ENCODE data around the gene ELOVL6. TPM values are rescaled to one million over a fixed set of nuclear protein-coding genes. Genes with fewer than 3 reads are reported as not detected.

The ELOVL6 gene
- total RNA-seq, 1 donor from 2014 or later, result 25.5 TPM

GRCh38 chr4:110112056-110112455 is 86.4 kb downstream of the ELOVL6 start:
- FAIRE-seq, result no peak
- no peak overlapping the region for H3K4me2 ChIP-seq (ENCODE audit: low read length)
- H3K4me1 Mint-ChIP-seq (ENCODE audit: low read depth, unreplicated experiment), result peaks cover 9% of the 10 kb centered on the region
- H3K27ac Mint-ChIP-seq (ENCODE audit: unreplicated experiment), result no peak overlapping the region
- H3K36me3 ChIP-seq (ENCODE audit: insufficient read depth, low read length), result peaks cover 3% of the 10 kb centered on the region
- no peak for DNase-seq (ENCODE audit: low read depth)
- no peak overlapping the region for H3K4me3 Mint-ChIP-seq (ENCODE audit: unreplicated experiment)
- no peaks in the 10 kb centered on the region for H3K27me3 Mint-ChIP-seq (ENCODE audit: low read depth, unreplicated experiment)
- TF ChIP-seq EZH2 (IDR thresholded peaks at IDR 0.05; ENCODE audit: insufficient read depth, low read length) (no peak), CTCF (IDR thresholded peaks at IDR 0.05; ENCODE audit: insufficient read depth, low read depth, low read length) (no peak)
- H3K4me1 ChIP-seq (ENCODE audit: insufficient read depth, low read length), result peaks cover 5% of the 10 kb centered on the region
- no peaks in the 10 kb centered on the region for H3K36me3 Mint-ChIP-seq (ENCODE audit: low read depth, unreplicated experiment)
- no peak overlapping the region for H3K27ac ChIP-seq (ENCODE audit: low read depth, low read length)
- H2AFZ ChIP-seq (ENCODE audit: low read depth, low read length), result no peak overlapping the region
- H3K27me3 ChIP-seq (ENCODE audit: insufficient read depth, low read length), result no peaks in the 10 kb centered on the region
- no peaks in the 10 kb centered on the region for H3K9me3 Mint-ChIP-seq (ENCODE audit: unreplicated experiment)
- H3K9ac ChIP-seq (ENCODE audit: low read length), result no peak overlapping the region
- peaks cover 3% of the 10 kb centered on the region for H4K20me1 ChIP-seq (ENCODE audit: insufficient read depth, low read length)
- H3K79me2 ChIP-seq (ENCODE audit: insufficient read depth, low read length), result peaks cover 4% of the 10 kb centered on the region
- no peak overlapping the region for H3K4me3 ChIP-seq (ENCODE audit: insufficient read depth, low read depth, low read length)
- no peaks in the 10 kb centered on the region for H3K9me3 ChIP-seq (ENCODE audit: insufficient read depth, low read depth, low read length)

- Histone ChIP-seq H3K36me3 (ENCODE audit: insufficient read depth, low read length) (peaks cover 3% of the 10 kb centered on the region), H3K79me2 (ENCODE audit: insufficient read depth, low read length) (peaks cover 4% of the 10 kb centered on the region), H3K4me3 (ENCODE audit: insufficient read depth, low read depth, low read length) (no peak overlapping the region), H3K4me2 (ENCODE audit: low read length) (no peak overlapping the region), H3K27me3 (ENCODE audit: insufficient read depth, low read length) (no peaks in the 10 kb centered on the region), H3K27ac (ENCODE audit: low read depth, low read length) (no peak overlapping the region), H3K9ac (ENCODE audit: low read length) (no peak overlapping the region), H2AFZ (ENCODE audit: low read depth, low read length) (no peak overlapping the region), H3K4me1 (ENCODE audit: insufficient read depth, low read length) (peaks cover 14% of the 10 kb centered on the region), H4K20me1 (ENCODE audit: insufficient read depth, low read length) (no peaks in the 10 kb centered on the region), H3K9me3 (ENCODE audit: insufficient read depth, low read depth, low read length) (no peaks in the 10 kb centered on the region)
- FAIRE-seq, result no peak
- Mint-ChIP-seq H3K27me3 (ENCODE audit: low read depth, unreplicated experiment) (no peaks in the 10 kb centered on the region), H3K4me1 (ENCODE audit: low read depth, unreplicated experiment) (peaks cover 24% of the 10 kb centered on the region), H3K4me3 (ENCODE audit: unreplicated experiment) (no peak overlapping the region), H3K27ac (ENCODE audit: unreplicated experiment) (no peak overlapping the region), H3K9me3 (ENCODE audit: unreplicated experiment) (no peaks in the 10 kb centered on the region), H3K36me3 (ENCODE audit: low read depth, unreplicated experiment) (no peaks in the 10 kb centered on the region)
- TF ChIP-seq EZH2 (IDR thresholded peaks at IDR 0.05; ENCODE audit: insufficient read depth, low read length) (no peak), CTCF (IDR thresholded peaks at IDR 0.05; ENCODE audit: insufficient read depth, low read depth, low read length) (no peak)
- peak; percentile 45 for DNase-seq (ENCODE audit: low read depth)
Observed at GRCh38 chr4:110109455-110109854, 89.0 kb downstream of the ELOVL6 start.

GRCh38 chr4:110108960-110109359 is 89.5 kb downstream of the ELOVL6 start:
- H3K27me3 Mint-ChIP-seq (ENCODE audit: low read depth, unreplicated experiment), result no peaks in the 10 kb centered on the region
- peaks cover 24% of the 10 kb centered on the region for H3K4me1 Mint-ChIP-seq (ENCODE audit: low read depth, unreplicated experiment)
- H3K4me3 Mint-ChIP-seq (ENCODE audit: unreplicated experiment), result no peak overlapping the region
- Histone ChIP-seq H3K79me2 (ENCODE audit: insufficient read depth, low read length) (peaks cover 4% of the 10 kb centered on the region), H3K27ac (ENCODE audit: low read depth, low read length) (no peak overlapping the region), H3K9me3 (ENCODE audit: insufficient read depth, low read depth, low read length) (no peaks in the 10 kb centered on the region), H3K27me3 (ENCODE audit: insufficient read depth, low read length) (no peaks in the 10 kb centered on the region), H3K9ac (ENCODE audit: low read length) (no peak overlapping the region), H3K4me3 (ENCODE audit: insufficient read depth, low read depth, low read length) (no peak overlapping the region), H3K4me2 (ENCODE audit: low read length) (no peak overlapping the region), H2AFZ (ENCODE audit: low read depth, low read length) (no peak overlapping the region), H3K4me1 (ENCODE audit: insufficient read depth, low read length) (peaks cover 14% of the 10 kb centered on the region), H4K20me1 (ENCODE audit: insufficient read depth, low read length) (no peaks in the 10 kb centered on the region), H3K36me3 (ENCODE audit: insufficient read depth, low read length) (peaks cover 3% of the 10 kb centered on the region)
- H3K27ac Mint-ChIP-seq (ENCODE audit: unreplicated experiment), result no peak overlapping the region
- H3K36me3 Mint-ChIP-seq (ENCODE audit: low read depth, unreplicated experiment), result no peaks in the 10 kb centered on the region
- FAIRE-seq, result no peak
- TF ChIP-seq EZH2 (IDR thresholded peaks at IDR 0.05; ENCODE audit: insufficient read depth, low read length) (no peak), CTCF (IDR thresholded peaks at IDR 0.05; ENCODE audit: insufficient read depth, low read depth, low read length) (no peak)
- no peaks in the 10 kb centered on the region for H3K9me3 Mint-ChIP-seq (ENCODE audit: unreplicated experiment)
- no peak for DNase-seq (ENCODE audit: low read depth)
